EL (cell line): ENCODE results near the gene CADPS.
A peak's percentile ranks its signal among the peaks of the same experiment; 100 is the strongest.

ENCODE experiments used
- DNase-seq: peaks from one replicate; pipeline ENCODE4 v3.0.0-alpha.2; 2016

CADPS gene

GRCh38 chr3:62548528-62549205 lies 326.5 kb downstream of the CADPS start:
- DNase-seq, result no peak

GRCh38 chr3:62546266-62546665 lies 328.9 kb downstream of the CADPS start:
- no peak for DNase-seq

GRCh38 chr3:62542185-62542584 lies 333.0 kb downstream of the CADPS start:
- no peak for DNase-seq

- no peak for DNase-seq
Measured at GRCh38 chr3:62539762-62540161, 335.5 kb downstream of the CADPS start.

- no peak for DNase-seq
Measured at GRCh38 chr3:62538691-62539356, 336.4 kb downstream of the CADPS start.

GRCh38 chr3:62534326-62534725 lies 340.9 kb downstream of the CADPS start:
- no peak for DNase-seq

- no peak for DNase-seq
Measured at GRCh38 chr3:62532796-62533195, 342.4 kb downstream of the CADPS start.

GRCh38 chr3:62531981-62532380 lies 343.2 kb downstream of the CADPS start:
- no peak for DNase-seq

- no peak for DNase-seq
Measured at GRCh38 chr3:62531493-62531892, 343.7 kb downstream of the CADPS start.

GRCh38 chr3:62529230-62529629 lies 346.0 kb downstream of the CADPS start:
- DNase-seq, result peak; percentile 18

- DNase-seq, result no peak
Measured at GRCh38 chr3:62527474-62527873, 347.7 kb downstream of the CADPS start.

- DNase-seq, result no peak
Measured at GRCh38 chr3:62525281-62525680, 349.9 kb downstream of the CADPS start.

GRCh38 chr3:62523672-62524071 lies 351.5 kb downstream of the CADPS start:
- no peak for DNase-seq

- no peak for DNase-seq
Measured at GRCh38 chr3:62521464-62522105, 353.6 kb downstream of the CADPS start.

GRCh38 chr3:62503516-62503915 lies 371.7 kb downstream of the CADPS start:
- DNase-seq, result no peak

- no peak for DNase-seq
Measured at GRCh38 chr3:62502315-62503300, 372.6 kb downstream of the CADPS start.

GRCh38 chr3:62501289-62501668 lies 373.9 kb downstream of the CADPS start:
- DNase-seq, result no peak

- no peak for DNase-seq
Measured at GRCh38 chr3:62500556-62501288, 374.5 kb downstream of the CADPS start.

- no peak for DNase-seq
Measured at GRCh38 chr3:62497156-62497555, 378.1 kb downstream of the CADPS start.

- DNase-seq, result no peak
Measured at GRCh38 chr3:62496503-62496902, 378.7 kb downstream of the CADPS start.

- no peak for DNase-seq
Measured at GRCh38 chr3:62493109-62493801, 382.0 kb downstream of the CADPS start.

GRCh38 chr3:62482961-62483360 lies 392.3 kb downstream of the CADPS start:
- DNase-seq, result no peak
